PC-9 (cell line): Measurements from ENCODE around the gene ITGA2. TPM values are rescaled to one million over a fixed set of nuclear protein-coding genes. Genes with fewer than 3 reads are reported as not detected.
A peak's percentile ranks its signal among the peaks of the same experiment; 100 is the strongest.

ENCODE experiments used
- BruUV-seq: library from RNA; stranded (reverse); fragments of 400-500 nt; replicated peaks from 2 replicates; lab custom pipeline; 2021; lab: Mats Ljungman, UMichigan
- CTCF ChIA-PET: fragments of 300-600 bp; sonication (Branson Sonifier 250); formaldehyde crosslinking; loops from one replicate; lab custom pipeline; 2022; ENCODE audit warnings: antibody characterized with exemption; lab: Charles Lee
- POLR2A ChIA-PET: fragments of 300-600 bp; sonication (Branson Sonifier 250); formaldehyde crosslinking; loops from one replicate; lab custom pipeline; 2022; ENCODE audit warnings: antibody characterized with exemption; ENCODE audit not compliant: unreplicated experiment; lab: Charles Lee
- DNase-seq, 2 experiments: peaks; one replicate each; pipeline versions ENCODE4 v3.0.0 to v3.0.0-alpha.2; 2015 to 2022; ENCODE audit warnings: mixed read lengths in 1 of 2
- H2AFZ ChIP-seq: fragments of 200-600 bp; sonication (generic); 2 replicates; pipeline ENCODE4 v1.8.1; 2017; ENCODE audit warnings: antibody characterized with exemption
- H3F3A ChIP-seq: fragments of 200-600 bp; sonication (generic); 2 replicates; pipeline ENCODE4 v1.8.1; 2017; ENCODE audit warnings: antibody characterized with exemption, mild to moderate bottlenecking, low read depth; ENCODE audit not compliant: insufficient read depth
- H3K27ac ChIP-seq: fragments of 200-600 bp; sonication (generic); 2 replicates; pipeline ENCODE4 v1.6.1; 2016; ENCODE audit warnings: mixed run types
- H3K27me3 ChIP-seq: fragments of 200-600 bp; sonication (generic); 2 replicates; pipeline ENCODE4 v1.6.1; 2016; ENCODE audit warnings: low read depth, mixed run types; ENCODE audit not compliant: insufficient read depth
- H3K36me3 ChIP-seq: fragments of 200-600 bp; sonication (generic); 2 replicates; pipeline ENCODE4 v1.6.1; 2016; ENCODE audit warnings: low read depth, mixed run types
- H3K4me1 ChIP-seq: fragments of 200-600 bp; sonication (generic); replicated peaks from 2 replicates; pipeline ENCODE4 v1.6.1; 2016; ENCODE audit warnings: mixed run types; ENCODE audit not compliant: insufficient read depth
- H3K4me2 ChIP-seq: fragments of 200-600 bp; sonication (generic); 2 replicates; pipeline ENCODE4 v1.6.1; 2017; ENCODE audit warnings: mixed run types
- H3K4me3 ChIP-seq: fragments of 200-600 bp; sonication (generic); 2 replicates; pipeline ENCODE4 v1.6.1; 2016; ENCODE audit warnings: mixed run types
- H3K79me2 ChIP-seq: fragments of 200-600 bp; sonication (generic); 2 replicates; pipeline ENCODE4 v1.6.1; 2017; ENCODE audit warnings: low read depth, mixed run types
- H3K9me2 ChIP-seq: fragments of 200-600 bp; sonication (generic); 2 replicates; pipeline ENCODE4 v1.8.1; 2017; ENCODE audit warnings: mild to moderate bottlenecking; ENCODE audit not compliant: insufficient read depth
- H3K9me3 ChIP-seq: fragments of 200-600 bp; sonication (generic); 2 replicates; pipeline ENCODE4 v1.8.1; 2016; ENCODE audit warnings: low read depth; ENCODE audit not compliant: insufficient read depth
- H4K20me1 ChIP-seq: fragments of 200-600 bp; sonication (generic); 2 replicates; pipeline ENCODE4 v1.8.1; 2017; ENCODE audit not compliant: insufficient read depth
- CTCF ChIP-seq: fragments of 200-600 bp; sonication (generic); conservative IDR thresholded peaks from 2 replicates; pipeline ENCODE4 v1.6.1; 2017; ENCODE audit warnings: mixed run types, antibody characterized with exemption, mild to moderate bottlenecking, moderate library complexity
- EZH2 ChIP-seq: fragments of 200-600 bp; sonication (generic); IDR thresholded peaks from 2 replicates; pipeline ENCODE4 v1.8.0; 2017; ENCODE audit warnings: antibody characterized with exemption, low read depth
- intact Hi-C: fragments of 100-400 bp; cut with micrococcal nuclease; formaldehyde crosslinking; loops from one replicate; pipeline ENCODE4 v1.10.0; 2022; ENCODE audit not compliant: unreplicated experiment
- total RNA-seq: library from RNA; stranded (reverse); gene quantifications from 2 replicates; pipeline ENCODE4 v1.2.3, GENCODE V29; 2021

The ITGA2 gene
- total RNA-seq, 1 experiment from 2014 or later = 35.8 TPM

DNA sequence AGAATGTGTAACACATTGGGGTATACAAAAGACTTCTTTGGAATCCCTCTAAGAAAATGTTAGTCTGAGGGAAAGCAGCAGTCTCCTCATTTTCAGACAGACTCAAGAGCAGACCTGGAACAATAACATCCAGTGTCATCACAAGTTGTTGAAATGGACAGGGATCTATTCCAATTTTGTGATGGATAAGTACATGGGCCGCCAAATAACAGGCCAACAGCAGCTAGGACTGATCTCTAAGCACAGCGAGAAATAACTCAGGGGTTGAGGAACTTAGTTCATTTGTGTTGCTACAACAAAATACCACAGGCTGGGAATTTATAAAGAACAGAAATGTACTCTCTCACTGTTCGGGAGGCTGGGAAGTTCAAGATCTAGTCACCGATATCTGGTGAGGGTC, 7.6 kb upstream of the ITGA2 start:
- peaks cover 6% of the 10 kb centered on the region; the same call in 1 of the 2 replicates for H3K9me3 ChIP-seq
- no peaks in the 10 kb centered on the region for H3K79me2 ChIP-seq
- ChIA-PET POLR2A (no interaction called here), CTCF (no interaction called here)
- H3K27me3 ChIP-seq = no peaks in the 10 kb centered on the region
- H3K4me2 ChIP-seq = no peak overlapping the region
- H3K9me2 ChIP-seq = no peaks in the 10 kb centered on the region
- H3K36me3 ChIP-seq = no peaks in the 10 kb centered on the region
- peaks cover 7% of the 10 kb centered on the region; the same call in 1 of the 2 replicates for H3F3A ChIP-seq
- BruUV-seq = no TSS peak
- peaks cover 31% of the 10 kb centered on the region for H3K4me1 ChIP-seq
- no peak overlapping the region for H2AFZ ChIP-seq
- TF ChIP-seq EZH2 (no peak), CTCF (no peak)
- H3K4me3 ChIP-seq = no peak overlapping the region
- no peak overlapping the region for H3K27ac ChIP-seq
- H4K20me1 ChIP-seq = no peaks in the 10 kb centered on the region
- intact Hi-C loops = no loop called here
- DNase-seq = no peak

DNA sequence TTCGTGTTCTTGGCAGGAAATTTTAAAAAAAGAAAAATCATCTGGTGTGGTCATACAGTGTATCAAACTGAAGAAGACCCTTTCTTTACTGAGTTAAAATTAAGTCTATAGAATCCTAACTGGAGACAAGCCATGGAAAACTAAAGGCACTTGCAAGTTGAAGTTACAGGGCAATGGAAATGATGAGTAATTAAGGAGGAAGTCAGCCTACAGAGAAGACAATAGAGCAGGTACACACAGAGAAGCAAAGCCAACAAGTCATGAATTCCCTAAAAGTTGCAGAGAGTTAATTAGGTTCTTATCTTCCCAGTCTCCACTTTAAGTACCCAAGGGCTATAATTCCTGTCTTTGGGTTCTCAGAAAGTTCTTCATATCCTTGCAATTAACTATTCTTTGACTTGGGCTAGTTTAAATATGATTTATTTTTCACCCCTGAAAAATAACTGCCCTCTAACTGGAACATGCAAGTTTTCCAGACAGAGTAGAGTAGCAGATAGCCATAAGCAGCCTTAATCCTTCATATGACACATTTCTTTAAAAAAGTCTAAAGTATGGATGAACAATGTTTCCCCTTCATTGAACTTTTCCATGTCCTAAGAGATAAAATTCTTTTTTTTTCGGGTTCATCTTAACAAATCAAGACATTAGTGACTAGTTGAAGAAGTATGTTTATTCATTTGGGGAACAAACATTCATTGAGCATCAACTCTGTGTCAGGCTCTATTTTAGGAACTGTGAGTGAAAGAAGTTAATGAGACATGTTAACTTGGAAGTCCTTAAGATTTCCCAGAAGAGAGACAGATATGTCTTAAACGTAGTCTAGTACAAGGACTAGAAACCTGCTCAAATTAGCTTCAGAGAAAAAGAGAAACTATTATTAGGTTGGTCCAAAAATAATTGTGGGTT, 5.2 kb upstream of the ITGA2 start:
- Histone ChIP-seq H2AFZ (no peak overlapping the region), H4K20me1 (no peaks in the 10 kb centered on the region), H3K9me3 (peaks cover 6% of the 10 kb centered on the region; the same call in 1 of the 2 replicates), H3K27ac (peak overlapping the region; percentile 18), H3K4me2 (peak overlapping the region; percentile 18), H3K27me3 (no peaks in the 10 kb centered on the region), H3K9me2 (no peaks in the 10 kb centered on the region), H3F3A (peaks cover 29% of the 10 kb centered on the region), H3K4me1 (peaks cover 49% of the 10 kb centered on the region), H3K4me3 (no peak overlapping the region), H3K36me3 (no peaks in the 10 kb centered on the region), H3K79me2 (no peaks in the 10 kb centered on the region)
- no TSS peak for BruUV-seq
- ChIA-PET CTCF (no interaction called here), POLR2A (interaction anchor here (0.5 kb wide), 1 partner anchor 62 kb away, joined by 3 read pairs; no protein-coding TSS in a partner anchor)
- intact Hi-C loops = no loop called here
- DNase-seq = peak in 1 of 2 experiments; percentile 58
- TF ChIP-seq CTCF (no peak), EZH2 (no peak)

DNA sequence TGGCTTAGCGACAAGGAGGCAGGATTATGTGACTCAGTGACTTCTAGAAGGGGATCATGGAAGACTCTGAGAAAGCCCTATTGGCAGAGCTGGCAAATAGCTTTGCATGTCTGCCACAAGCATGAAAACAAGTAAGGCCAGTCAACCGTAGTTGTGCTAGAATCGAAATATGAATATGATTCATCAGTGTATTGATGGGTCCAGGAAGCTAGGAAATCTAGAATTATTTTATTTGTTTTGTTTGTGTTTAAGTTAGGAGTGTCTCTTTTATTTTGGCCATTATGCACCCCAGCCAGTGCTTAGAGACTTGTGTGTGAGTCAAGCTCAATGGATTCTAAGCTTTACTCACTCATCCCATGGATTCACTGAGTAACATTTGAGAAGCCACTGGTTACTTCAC, 3.8 kb upstream of the ITGA2 start:
- Histone ChIP-seq H3K4me3 (no peak overlapping the region), H4K20me1 (no peaks in the 10 kb centered on the region), H3K4me2 (no peak overlapping the region), H3K36me3 (no peaks in the 10 kb centered on the region), H3K27me3 (no peaks in the 10 kb centered on the region), H3K9me3 (peaks cover 6% of the 10 kb centered on the region; the same call in 1 of the 2 replicates), H3K27ac (peak overlapping the region; percentile 40; the same call in 1 of the 2 replicates), H3F3A (peaks cover 33% of the 10 kb centered on the region), H2AFZ (no peak overlapping the region), H3K4me1 (peaks cover 49% of the 10 kb centered on the region), H3K9me2 (no peaks in the 10 kb centered on the region), H3K79me2 (peaks cover 11% of the 10 kb centered on the region)
- ChIA-PET CTCF (no interaction called here), POLR2A (interaction anchor here (0.6 kb wide), 1 partner anchor 22 kb away, joined by 4 read pairs; no protein-coding TSS in a partner anchor)
- no peak for TF ChIP-seq CTCF
- TF ChIP-seq EZH2 = no peak
- no peak for DNase-seq
- BruUV-seq = no TSS peak
- intact Hi-C loops = loop anchor here (5.0 kb wide), 2 partner anchors 198 to 377 kb away; partner anchors contain the start of genes ITGA1 and PELO
